ENCODE results near the gene UTP25.

GRCh38 chr1:209822706-209823105, 5.1 kb upstream of the UTP25 start:
- TF ChIP-seq, protein P1, sequence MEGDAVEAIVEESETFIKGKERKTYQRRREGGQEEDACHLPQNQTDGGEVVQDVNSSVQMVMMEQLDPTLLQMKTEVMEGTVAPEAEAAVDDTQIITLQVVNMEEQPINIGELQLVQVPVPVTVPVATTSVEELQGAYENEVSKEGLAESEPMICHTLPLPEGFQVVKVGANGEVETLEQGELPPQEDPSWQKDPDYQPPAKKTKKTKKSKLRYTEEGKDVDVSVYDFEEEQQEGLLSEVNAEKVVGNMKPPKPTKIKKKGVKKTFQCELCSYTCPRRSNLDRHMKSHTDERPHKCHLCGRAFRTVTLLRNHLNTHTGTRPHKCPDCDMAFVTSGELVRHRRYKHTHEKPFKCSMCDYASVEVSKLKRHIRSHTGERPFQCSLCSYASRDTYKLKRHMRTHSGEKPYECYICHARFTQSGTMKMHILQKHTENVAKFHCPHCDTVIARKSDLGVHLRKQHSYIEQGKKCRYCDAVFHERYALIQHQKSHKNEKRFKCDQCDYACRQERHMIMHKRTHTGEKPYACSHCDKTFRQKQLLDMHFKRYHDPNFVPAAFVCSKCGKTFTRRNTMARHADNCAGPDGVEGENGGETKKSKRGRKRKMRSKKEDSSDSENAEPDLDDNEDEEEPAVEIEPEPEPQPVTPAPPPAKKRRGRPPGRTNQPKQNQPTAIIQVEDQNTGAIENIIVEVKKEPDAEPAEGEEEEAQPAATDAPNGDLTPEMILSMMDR (conservative IDR thresholded peaks at IDR 0.05 in 1 of 2, IDR thresholded peaks at IDR 0.05 in 1 of 2; ENCODE audit: extremely low read depth in 1 of 2, insufficient read depth in 1 of 2, low read depth in 1 of 2, low read length in 2 of 2): no peak
- no peak for TF ChIP-seq EZH2 (IDR thresholded peaks at IDR 0.05; ENCODE audit: borderline replicate concordance, low read length)

All from mammary epithelial cell (primary cell).